ENCODE measurements around the gene LDLRAD4. TPM values are rescaled to one million over a fixed set of nuclear protein-coding genes. Genes with fewer than 3 reads are reported as not detected.

The LDLRAD4 gene
- total and polyA plus RNA-seq, 9 of the 15 experiments (the other 6 are each of a cell fraction or from before 2014, with no cell fraction given), result 0.01 TPM; not detected in 8

DNA sequence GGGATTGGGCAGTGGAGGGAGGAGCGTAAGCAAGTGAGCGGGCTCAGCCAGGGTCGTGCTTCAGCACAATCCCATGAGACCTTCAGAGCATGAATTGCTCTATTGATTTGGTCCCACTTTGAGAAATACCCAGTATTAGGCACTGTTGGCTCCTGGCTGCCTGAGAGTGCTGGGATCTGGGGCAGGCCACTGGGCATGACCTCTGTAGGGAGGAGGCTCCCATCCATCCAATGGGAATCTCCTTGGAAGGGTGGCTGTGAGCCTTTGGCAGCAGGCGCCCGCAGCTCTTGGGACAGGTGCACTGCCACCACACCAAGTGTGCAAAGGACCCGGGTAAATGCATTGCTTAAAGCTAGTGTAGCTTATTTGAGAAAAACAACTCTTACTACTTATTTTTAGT, 137.5 kb downstream of the LDLRAD4 start:
- Histone ChIP-seq H4K20me1 (replicated peaks; ENCODE audit: control insufficient read depth, insufficient read depth, low read length) (no peaks in the 10 kb centered on the region), H3K4me3 (no peak overlapping the region), H3K36me3 (ENCODE audit: control insufficient read depth, insufficient read depth, low read length) (no peaks in the 10 kb centered on the region), H3K9me1 (ENCODE audit: control insufficient read depth, insufficient read depth, low read length) (no peaks in the 10 kb centered on the region), H2AFZ (ENCODE audit: low read depth, low read length) (no peak overlapping the region), H3K27me3 (ENCODE audit: control insufficient read depth in 2 of 2, insufficient read depth in 2 of 2, low read length in 2 of 2) (no peaks in the 10 kb centered on the region), H3K9ac (ENCODE audit: insufficient read depth in 1 of 2, low read depth in 2 of 2, low read length in 2 of 2) (no peak overlapping the region), H3K4me2 (ENCODE audit: insufficient read depth, low read length) (no peak overlapping the region), H3K79me2 (ENCODE audit: control insufficient read depth, insufficient read depth, low read length) (no peaks in the 10 kb centered on the region), H3K4me1 (replicated peaks in 1 of 2; ENCODE audit: control insufficient read depth in 2 of 2, insufficient read depth in 2 of 2, low read length in 2 of 2) (no peaks in the 10 kb centered on the region), H3K9me3 (replicated peaks; ENCODE audit: control insufficient read depth, insufficient read depth, low read depth, low read length) (no peaks in the 10 kb centered on the region), H3K27ac (ENCODE audit: extremely low read depth, low read depth, low read length) (no peak overlapping the region)
- intact Hi-C loops (cut with micrococcal nuclease) (no loop called here), in situ Hi-C loops (cut with MboI) (no loop called here)
- no peak for DNase-seq (ENCODE audit: extremely low read depth in 1 of 4, low spot score in 3 of 4)
- ChIA-PET CTCF (ENCODE audit: low intra/inter-chr PET ratio) (no interaction called here), POLR2A (no interaction called here)
- no TSS peak for BruUV-seq (replicated peaks)
- WGBS (ENCODE audit: insufficient coverage, low coverage, missing lambda C conversion rate), result 1% methylated on average over 6 of the region's 6 CpGs
- TF ChIP-seq ZNF324 (CRISPR knock-in tag; IDR thresholded peaks at IDR 0.05), result no peak
- no peak for TF ChIP-seq ZNF354B (CRISPR knock-in tag; IDR thresholded peaks at IDR 0.05)
- no peak for TF ChIP-seq ZNF165 (CRISPR knock-in tag; IDR thresholded peaks at IDR 0.05; ENCODE audit: borderline replicate concordance)
- TF ChIP-seq GABPB2 (CRISPR knock-in tag; conservative IDR thresholded peaks at IDR 0.05), result no peak
- TF ChIP-seq, protein P1, sequence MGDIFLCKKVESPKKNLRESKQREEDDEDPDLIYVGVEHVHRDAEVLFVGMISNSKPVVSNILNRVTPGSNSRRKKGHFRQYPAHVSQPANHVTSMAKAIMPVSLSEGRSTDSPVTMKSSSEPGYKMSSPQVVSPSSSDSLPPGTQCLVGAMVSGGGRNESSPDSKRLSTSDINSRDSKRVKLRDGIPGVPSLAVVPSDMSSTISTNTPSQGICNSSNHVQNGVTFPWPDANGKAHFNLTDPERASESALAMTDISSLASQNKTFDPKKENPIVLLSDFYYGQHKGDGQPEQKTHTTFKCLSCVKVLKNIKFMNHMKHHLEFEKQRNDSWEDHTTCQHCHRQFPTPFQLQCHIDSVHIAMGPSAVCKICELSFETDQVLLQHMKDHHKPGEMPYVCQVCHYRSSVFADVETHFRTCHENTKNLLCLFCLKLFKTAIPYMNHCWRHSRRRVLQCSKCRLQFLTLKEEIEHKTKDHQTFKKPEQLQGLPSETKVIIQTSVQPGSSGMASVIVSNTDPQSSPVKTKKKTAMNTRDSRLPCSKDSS (IDR thresholded peaks at IDR 0.05; ENCODE audit: low read depth, partially characterized antibody), result no peak
- TF ChIP-seq ZNF445 (CRISPR knock-in tag; IDR thresholded peaks at IDR 0.05; ENCODE audit: low read depth), result no peak
- TF ChIP-seq XRCC5 (IDR thresholded peaks at IDR 0.05; ENCODE audit: low read depth, low read length), result no peak
- no peak for TF ChIP-seq PHB2 (IDR thresholded peaks at IDR 0.05; ENCODE audit: low read depth)
- TF ChIP-seq POLR2G (IDR thresholded peaks at IDR 0.05; ENCODE audit: low read depth, low read length), result no peak
- TF ChIP-seq, protein P2, sequence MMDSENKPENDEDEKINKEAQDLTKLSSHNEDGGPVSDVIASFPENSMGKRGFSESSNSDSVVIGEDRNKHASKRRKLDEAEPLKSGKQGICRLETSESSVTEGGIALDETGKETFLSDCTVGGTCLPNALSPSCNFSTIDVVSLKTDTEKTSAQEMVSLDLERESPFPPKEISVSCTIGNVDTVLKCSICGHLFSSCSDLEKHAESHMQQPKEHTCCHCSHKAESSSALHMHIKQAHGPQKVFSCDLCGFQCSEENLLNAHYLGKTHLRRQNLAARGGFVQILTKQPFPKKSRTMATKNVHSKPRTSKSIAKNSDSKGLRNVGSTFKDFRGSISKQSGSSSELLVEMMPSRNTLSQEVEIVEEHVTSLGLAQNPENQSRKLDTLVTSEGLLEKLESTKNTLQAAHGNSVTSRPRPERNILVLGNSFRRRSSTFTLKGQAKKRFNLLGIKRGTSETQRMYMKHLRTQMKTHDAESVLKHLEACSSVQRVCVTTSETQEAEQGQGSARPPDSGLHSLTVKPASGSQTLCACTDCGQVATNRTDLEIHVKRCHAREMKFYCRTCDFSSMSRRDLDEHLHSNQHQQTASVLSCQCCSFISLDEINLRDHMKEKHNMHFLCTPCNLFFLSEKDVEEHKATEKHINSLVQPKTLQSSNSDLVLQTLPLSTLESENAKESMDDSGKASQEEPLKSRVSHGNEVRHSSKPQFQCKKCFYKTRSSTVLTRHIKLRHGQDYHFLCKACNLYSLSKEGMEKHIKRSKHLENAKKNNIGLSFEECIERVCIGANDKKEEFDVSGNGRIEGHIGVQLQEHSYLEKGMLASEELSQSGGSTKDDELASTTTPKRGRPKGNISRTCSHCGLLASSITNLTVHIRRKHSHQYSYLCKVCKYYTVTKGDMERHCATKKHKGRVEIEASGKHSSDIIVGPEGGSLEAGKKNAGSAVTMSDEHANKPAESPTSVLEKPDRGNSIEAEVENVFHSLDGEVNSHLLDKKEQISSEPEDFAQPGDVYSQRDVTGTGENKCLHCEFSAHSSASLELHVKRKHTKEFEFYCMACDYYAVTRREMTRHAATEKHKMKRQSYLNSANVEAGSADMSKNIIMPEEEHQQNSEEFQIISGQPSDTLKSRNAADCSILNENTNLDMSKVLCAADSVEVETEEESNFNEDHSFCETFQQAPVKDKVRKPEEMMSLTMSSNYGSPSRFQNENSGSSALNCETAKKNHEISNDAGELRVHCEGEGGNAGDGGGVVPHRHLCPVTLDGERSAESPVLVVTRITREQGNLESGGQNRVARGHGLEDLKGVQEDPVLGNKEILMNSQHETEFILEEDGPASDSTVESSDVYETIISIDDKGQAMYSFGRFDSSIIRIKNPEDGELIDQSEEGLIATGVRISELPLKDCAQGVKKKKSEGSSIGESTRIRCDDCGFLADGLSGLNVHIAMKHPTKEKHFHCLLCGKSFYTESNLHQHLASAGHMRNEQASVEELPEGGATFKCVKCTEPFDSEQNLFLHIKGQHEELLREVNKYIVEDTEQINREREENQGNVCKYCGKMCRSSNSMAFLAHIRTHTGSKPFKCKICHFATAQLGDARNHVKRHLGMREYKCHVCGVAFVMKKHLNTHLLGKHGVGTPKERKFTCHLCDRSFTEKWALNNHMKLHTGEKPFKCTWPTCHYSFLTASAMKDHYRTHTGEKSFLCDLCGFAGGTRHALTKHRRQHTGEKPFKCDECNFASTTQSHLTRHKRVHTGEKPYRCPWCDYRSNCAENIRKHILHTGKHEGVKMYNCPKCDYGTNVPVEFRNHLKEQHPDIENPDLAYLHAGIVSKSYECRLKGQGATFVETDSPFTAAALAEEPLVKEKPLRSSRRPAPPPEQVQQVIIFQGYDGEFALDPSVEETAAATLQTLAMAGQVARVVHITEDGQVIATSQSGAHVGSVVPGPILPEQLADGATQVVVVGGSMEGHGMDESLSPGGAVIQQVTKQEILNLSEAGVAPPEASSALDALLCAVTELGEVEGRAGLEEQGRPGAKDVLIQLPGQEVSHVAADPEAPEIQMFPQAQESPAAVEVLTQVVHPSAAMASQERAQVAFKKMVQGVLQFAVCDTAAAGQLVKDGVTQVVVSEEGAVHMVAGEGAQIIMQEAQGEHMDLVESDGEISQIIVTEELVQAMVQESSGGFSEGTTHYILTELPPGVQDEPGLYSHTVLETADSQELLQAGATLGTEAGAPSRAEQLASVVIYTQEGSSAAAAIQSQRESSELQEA (IDR thresholded peaks at IDR 0.05; ENCODE audit: low read depth), result no peak
- no peak for TF ChIP-seq ELF2 (CRISPR knock-in tag; IDR thresholded peaks at IDR 0.05)
- TF ChIP-seq POLR2B (IDR thresholded peaks at IDR 0.05; ENCODE audit: low read depth, partially characterized antibody), result no peak
- TF ChIP-seq TRIM24 (IDR thresholded peaks at IDR 0.05), result no peak
- TF ChIP-seq SOX6 (IDR thresholded peaks at IDR 0.05), result no peak
- no peak for TF ChIP-seq MBD2 (IDR thresholded peaks at IDR 0.05; ENCODE audit: borderline replicate concordance, low read depth)
- no peak for ATAC-seq
- FAIRE-seq, result no peak

Data from K562 (cell line).